ENCODE data around the gene GINS3. TPM values are rescaled to one million over a fixed set of nuclear protein-coding genes. Genes with fewer than 3 reads are reported as not detected.

Gene GINS3
- polyA plus RNA-seq, 3 donors, result 0.79 to 1.8 (median 1.4) TPM

- Mint-ChIP-seq H3K4me1 (peaks cover 11% of the 10 kb centered on the region), H3K27me3 (ENCODE audit: low read depth in 3 of 3) (peaks cover 30 to 34% (median 32%) of the 10 kb centered on the region in 3 donors), H3K27ac (no peak overlapping the region), H3K9me3 (peaks cover 0 to 6% (median 0%) of the 10 kb centered on the region in 7 donors), H3K36me3 (no peaks in the 10 kb centered on the region), H3K4me3 (peak overlapping the region in 1 of 2 donors; percentile 30)
- Histone ChIP-seq H3K36me3 (replicated peaks in 1 of 2; ENCODE audit: control insufficient read depth in 1 of 2, insufficient read depth in 2 of 2, low read length in 2 of 2) (no peaks in the 10 kb centered on the region), H2AFZ (ENCODE audit: insufficient read depth, low read depth, low read length, poor library complexity, severe bottlenecking) (no peak overlapping the region), H3K27ac (ENCODE audit: low read depth in 1 of 2, low read length in 2 of 2) (no peak overlapping the region), H3K79me2 (ENCODE audit: insufficient read depth, low read length) (no peaks in the 10 kb centered on the region), H3K9ac (ENCODE audit: insufficient read depth, low read length, poor library complexity, severe bottlenecking) (no peak overlapping the region), H3K4me1 (ENCODE audit: control insufficient read depth in 1 of 2, insufficient read depth in 2 of 2, low read length in 2 of 2) (peaks cover 3 to 9% of the 10 kb centered on the region in 2 donors), H4K20me1 (ENCODE audit: insufficient read depth, low read length) (no peaks in the 10 kb centered on the region), H3K4me3 (replicated peaks in 1 of 3; ENCODE audit: low read depth in 2 of 3, low read length in 3 of 3) (no peak overlapping the region), H3K27me3 (ENCODE audit: control insufficient read depth in 2 of 2, insufficient read depth in 2 of 2, low read length in 2 of 2) (peaks cover 0 to 10% of the 10 kb centered on the region in 2 donors), H3K4me2 (replicated peaks; ENCODE audit: extremely low read depth, low read length, poor library complexity, severe bottlenecking) (no peak overlapping the region), H3K9me3 (replicated peaks in 1 of 2; ENCODE audit: control insufficient read depth in 1 of 2, insufficient read depth in 1 of 2, low read length in 2 of 2) (no peaks in the 10 kb centered on the region)
- WGBS (ENCODE audit: insufficient coverage), result 90% methylated on average over 10 of the region's 10 CpGs
- intact Hi-C loops (cut with micrococcal nuclease), result no loop called here
- no peak for DNase-seq
- TF ChIP-seq CTCF (IDR thresholded peaks at IDR 0.05), result no peak
Measured at GRCh38 chr16:58417035-58417434, 24.8 kb downstream of the GINS3 start.

DNA sequence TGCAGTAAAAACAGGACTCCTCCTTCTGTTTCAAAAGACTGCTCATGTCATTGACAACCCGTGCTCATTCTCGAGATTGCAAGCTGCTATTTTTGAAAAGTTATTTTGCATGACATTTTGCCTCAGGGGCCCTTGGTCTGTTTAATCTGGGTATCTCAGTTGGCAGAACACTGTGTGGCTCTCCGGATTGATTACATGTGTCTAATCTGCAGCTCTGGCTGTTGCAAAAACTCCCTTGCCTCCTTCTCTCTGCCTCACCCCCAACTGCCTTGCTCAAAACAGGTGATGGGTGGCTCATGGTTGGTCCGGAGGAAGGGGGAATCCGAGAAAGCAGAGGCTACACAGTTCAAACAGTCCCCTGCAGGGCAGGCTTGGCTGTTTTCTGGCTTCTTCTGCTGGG is 25.3 kb downstream of the GINS3 start:
- Histone ChIP-seq H3K27me3 (ENCODE audit: control insufficient read depth in 2 of 2, insufficient read depth in 2 of 2, low read length in 2 of 2) (peaks cover 0 to 13% of the 10 kb centered on the region in 2 donors), H3K27ac (ENCODE audit: low read depth in 1 of 2, low read length in 2 of 2) (no peak overlapping the region), H2AFZ (ENCODE audit: insufficient read depth, low read depth, low read length, poor library complexity, severe bottlenecking) (no peak overlapping the region), H4K20me1 (ENCODE audit: insufficient read depth, low read length) (no peaks in the 10 kb centered on the region), H3K4me3 (replicated peaks in 1 of 3; ENCODE audit: low read depth in 2 of 3, low read length in 3 of 3) (no peak overlapping the region), H3K79me2 (ENCODE audit: insufficient read depth, low read length) (no peaks in the 10 kb centered on the region), H3K9me3 (replicated peaks in 1 of 2; ENCODE audit: control insufficient read depth in 1 of 2, insufficient read depth in 1 of 2, low read length in 2 of 2) (no peaks in the 10 kb centered on the region), H3K4me2 (replicated peaks; ENCODE audit: extremely low read depth, low read length, poor library complexity, severe bottlenecking) (no peak overlapping the region), H3K9ac (ENCODE audit: insufficient read depth, low read length, poor library complexity, severe bottlenecking) (no peak overlapping the region), H3K4me1 (ENCODE audit: control insufficient read depth in 1 of 2, insufficient read depth in 2 of 2, low read length in 2 of 2) (peaks cover 0 to 6% of the 10 kb centered on the region in 2 donors), H3K36me3 (replicated peaks in 1 of 2; ENCODE audit: control insufficient read depth in 1 of 2, insufficient read depth in 2 of 2, low read length in 2 of 2) (no peaks in the 10 kb centered on the region)
- no peak overlapping the region for H3K27ac Mint-ChIP-seq
- H3K9me3 Mint-ChIP-seq, result peaks cover 0 to 6% (median 0%) of the 10 kb centered on the region in 7 donors
- peaks cover 8% of the 10 kb centered on the region for H3K4me1 Mint-ChIP-seq
- peak overlapping the region in 1 of 2 donors; percentile 15 for H3K4me3 Mint-ChIP-seq
- H3K27me3 Mint-ChIP-seq (ENCODE audit: low read depth in 3 of 3), result peaks cover 33 to 40% (median 34%) of the 10 kb centered on the region in 3 donors
- WGBS (ENCODE audit: insufficient coverage), result 100% methylated on average over 1 of the region's 5 CpGs
- H3K36me3 Mint-ChIP-seq, result no peaks in the 10 kb centered on the region
- intact Hi-C loops (cut with micrococcal nuclease), result no loop called here
- DNase-seq, result no peak
- no peak for TF ChIP-seq CTCF (IDR thresholded peaks at IDR 0.05)
